ENCODE data around the gene HSBP1L1. TPM values are rescaled to one million over a fixed set of nuclear protein-coding genes. Genes with fewer than 3 reads are reported as not detected.

Gene HSBP1L1
- total and polyA plus RNA-seq, 2 of the 8 experiments (the other 6 are each of a cell fraction or from before 2014, with no cell fraction given), result 1.0 to 1.3 TPM

DNA sequence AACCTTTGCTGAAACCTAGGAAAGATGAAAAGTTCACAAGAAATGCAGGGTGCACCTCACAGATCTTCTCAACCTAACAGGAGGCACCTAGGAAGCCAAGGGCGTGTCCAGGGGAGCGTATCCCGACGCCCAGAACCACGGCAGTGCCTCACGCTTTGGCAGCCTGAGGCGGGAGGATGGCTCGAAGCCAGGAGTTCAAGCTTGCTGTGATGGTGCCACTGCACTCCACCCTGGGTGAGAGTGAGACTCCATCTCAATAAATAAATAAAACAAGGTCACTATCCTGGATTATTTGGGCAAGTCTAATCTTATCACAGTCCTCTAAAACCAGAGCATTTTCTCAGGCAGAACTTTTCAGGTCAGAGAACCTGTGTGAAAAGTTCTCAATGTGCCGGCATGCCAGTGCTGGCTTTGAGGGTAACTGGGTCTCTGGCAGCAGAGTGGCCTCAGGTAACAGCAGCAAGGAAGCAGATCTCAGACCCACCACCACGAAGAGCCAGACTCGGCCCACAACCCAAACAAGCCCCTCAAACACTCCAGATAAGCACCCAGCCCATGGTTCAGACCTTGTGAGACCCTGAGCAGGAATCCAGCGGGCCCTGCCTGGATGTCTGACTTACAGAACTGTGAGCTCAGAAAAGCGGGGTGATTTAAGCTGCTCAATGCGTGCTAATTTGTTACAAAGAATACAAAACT, 11.7 kb downstream of the HSBP1L1 start:
- H3K79me2 ChIP-seq (ENCODE audit: control insufficient read depth in 1 of 2, insufficient read depth in 2 of 2, low read length in 2 of 2), result peaks cover 9 to 78% of the 10 kb centered on the region in 2 experiments; a peak in 3 of 4 replicates
- ChIA-PET POLR2A (ENCODE audit: partially characterized antibody) (interaction anchor here (1.0 to 1.9 kb wide), 3 partner anchors 9 to 13 kb away, joined by 3 to 5 read pairs (median 5); partner anchors contain the start of gene HSBP1L1), CTCF (ENCODE audit: partially characterized antibody) (interaction anchor here (0.7 to 1.5 kb wide), 7 partner anchors 9 to 142 kb away, joined by 3 to 7 read pairs (median 3); no protein-coding TSS in a partner anchor)
- no peak overlapping the region for H4K5ac ChIP-seq (ENCODE audit: insufficient read length, low read depth, low read length)
- H3K79me1 ChIP-seq (ENCODE audit: low read depth, low read length), result peaks cover 10% of the 10 kb centered on the region; the same call in 1 of the 2 replicates
- H4K8ac ChIP-seq (ENCODE audit: extremely low read depth, insufficient read depth, low read length), result no peak overlapping the region
- H3K23ac ChIP-seq (ENCODE audit: insufficient read length), result no peak overlapping the region
- H2AFZ ChIP-seq (ENCODE audit: low read length), result no peak overlapping the region
- H3K4me1 ChIP-seq (replicated peaks in 1 of 4; ENCODE audit: control insufficient read depth in 3 of 4, insufficient read depth in 4 of 4, low read length in 3 of 4), result no peaks in the 10 kb centered on the region
- no peak overlapping the region for H4K91ac ChIP-seq (replicated peaks; ENCODE audit: insufficient read length, low read length)
- H3K27me3 ChIP-seq (replicated peaks in 1 of 4; ENCODE audit: control insufficient read depth in 3 of 4, extremely low read depth in 1 of 4, insufficient read depth in 3 of 4, low read length in 3 of 4), result no peaks in the 10 kb centered on the region
- no peak for FAIRE-seq
- no peak overlapping the region for H3K27ac ChIP-seq (ENCODE audit: low read depth, low read length)
- no peak overlapping the region for H3K4me2 ChIP-seq (ENCODE audit: insufficient read depth in 1 of 2, low read depth in 2 of 2, low read length in 2 of 2)
- H4K20me1 ChIP-seq (replicated peaks in 1 of 2; ENCODE audit: control insufficient read depth in 1 of 2, insufficient read depth in 2 of 2, low read length in 2 of 2), result peaks cover 16 to 28% of the 10 kb centered on the region in 2 experiments
- no peak overlapping the region for H2BK120ac ChIP-seq (replicated peaks; ENCODE audit: low read depth, low read length)
- no peak overlapping the region for H3K56ac ChIP-seq (replicated peaks; ENCODE audit: insufficient read length, low read depth, low read length)
- H3K18ac ChIP-seq (ENCODE audit: extremely low read depth, low read length), result no peak overlapping the region
- no peak overlapping the region for H2AK5ac ChIP-seq (ENCODE audit: low read depth, low read length)
- H3K9me3 ChIP-seq (ENCODE audit: insufficient read depth in 2 of 2, low read depth in 1 of 2, low read length in 1 of 2), result no peaks in the 10 kb centered on the region
- no peak overlapping the region for H2BK12ac ChIP-seq (ENCODE audit: low read depth, low read length)
- no peak overlapping the region for H2BK15ac ChIP-seq (ENCODE audit: low read length)
- 92% methylated on average over 14 of the region's 14 CpGs; no CpG with 5 or more reads in 1 of the 2 experiments for WGBS, 2 experiments (ENCODE audit: extremely low coverage in 1 of 2, insufficient coverage in 1 of 2, insufficient read length in 1 of 2, insufficient replicate concordance in 2 of 2, low coverage in 1 of 2, low lambda C conversion rate in 2 of 2, missing lambda C conversion rate in 1 of 2)
- H3K23me2 ChIP-seq (ENCODE audit: low read depth, low read length), result no peaks in the 10 kb centered on the region
- H2BK20ac ChIP-seq (ENCODE audit: low read length), result no peak overlapping the region
- H3K14ac ChIP-seq (ENCODE audit: insufficient read length), result no peak overlapping the region
- H3K36me3 ChIP-seq (ENCODE audit: control insufficient read depth in 2 of 4, insufficient read depth in 4 of 4, low read length in 3 of 4), result peaks cover 0 to 30% (median 13%) of the 10 kb centered on the region in 4 experiments
- H3K9ac ChIP-seq (replicated peaks in 1 of 4; ENCODE audit: extremely low read depth in 1 of 4, low read depth in 3 of 4, low read length in 3 of 4), result no peak overlapping the region
- H3K4ac ChIP-seq (replicated peaks; ENCODE audit: insufficient read length, low read depth, low read length), result no peak overlapping the region
- H3K4me3 ChIP-seq (ENCODE audit: extremely low read depth in 1 of 4, insufficient read depth in 2 of 4, low read depth in 3 of 4, low read length in 4 of 4), result no peak overlapping the region
- DNase-seq (ENCODE audit: low read depth in 1 of 2, low spot score in 2 of 2), result no peak
- H2BK5ac ChIP-seq (ENCODE audit: low read depth, low read length), result no peak overlapping the region
- TF ChIP-seq TBP (IDR thresholded peaks at IDR 0.05; ENCODE audit: low read depth, low read length), result no peak
